HG03135 (cell line): ENCODE measurements around the gene POU2F3.

ENCODE experiments used
- ATAC-seq: cut with Tn5 transposase; IDR thresholded peaks from one replicate; pipeline ENCODE4 v1.9.1; 2021; ENCODE audit warnings: mild to moderate bottlenecking, moderate library complexity; ENCODE audit not compliant: unreplicated experiment

Gene POU2F3

GRCh38 chr11:120337355-120338106 lies 97.6 kb downstream of the POU2F3 start:
- ATAC-seq, result no peak

GRCh38 chr11:120338107-120338933 lies 98.4 kb downstream of the POU2F3 start:
- no peak for ATAC-seq

GRCh38 chr11:120339394-120339890 lies 99.5 kb downstream of the POU2F3 start:
- ATAC-seq, result no peak

GRCh38 chr11:120340529-120340928 lies 100.6 kb downstream of the POU2F3 start:
- no peak for ATAC-seq

- ATAC-seq, result no peak
Measured at GRCh38 chr11:120342226-120342625, 102.3 kb downstream of the POU2F3 start.

GRCh38 chr11:120342678-120343077 lies 102.7 kb downstream of the POU2F3 start:
- no peak for ATAC-seq

- ATAC-seq, result no peak
Measured at GRCh38 chr11:120343429-120343828, 103.5 kb downstream of the POU2F3 start.

GRCh38 chr11:120344302-120345004 lies 104.5 kb downstream of the POU2F3 start:
- peak; percentile 74 for ATAC-seq

GRCh38 chr11:120346233-120346632 lies 106.3 kb downstream of the POU2F3 start:
- no peak for ATAC-seq

- ATAC-seq, result no peak
Measured at GRCh38 chr11:120350637-120351036, 110.7 kb downstream of the POU2F3 start.

- ATAC-seq, result no peak
Measured at GRCh38 chr11:120352405-120352804, 112.5 kb downstream of the POU2F3 start.

- ATAC-seq, result no peak
Measured at GRCh38 chr11:120354068-120354467, 114.1 kb downstream of the POU2F3 start.

- no peak for ATAC-seq
Measured at GRCh38 chr11:120354779-120355178, 114.8 kb downstream of the POU2F3 start.

GRCh38 chr11:120357620-120358019 lies 117.7 kb downstream of the POU2F3 start:
- ATAC-seq, result no peak

- no peak for ATAC-seq
Measured at GRCh38 chr11:120358729-120359128, 118.8 kb downstream of the POU2F3 start.

- ATAC-seq, result no peak
Measured at GRCh38 chr11:120363436-120363835, 123.5 kb downstream of the POU2F3 start.

GRCh38 chr11:120365512-120365911 lies 125.6 kb downstream of the POU2F3 start:
- ATAC-seq, result no peak
